ENCODE data around the gene GNAT1. TPM values are rescaled to one million over a fixed set of nuclear protein-coding genes. Genes with fewer than 3 reads are reported as not detected.

GNAT1 gene
- polyA plus RNA-seq, 2 of the 4 experiments (the other 2 are of a cell fraction) = not detected

- Histone ChIP-seq H3K27ac (no peak overlapping the region), H3K4me2 (no peak overlapping the region), H3K4me3 (no peak overlapping the region), H3K4me1 (peaks cover 5% of the 10 kb centered on the region; the same call in 2 of the 3 replicates), H3K9me3 (no peaks in the 10 kb centered on the region)
- WGBS (ENCODE audit: missing lambda C conversion rate) = 70% methylated on average over 7 of the region's 7 CpGs
- FAIRE-seq (no peak), DNase-seq (ENCODE audit: low read depth in 1 of 2, low spot score in 1 of 2) (no peak), ATAC-seq (no peak)
- ChIA-PET CTCF (interaction anchor here (0.7 to 18.7 kb wide), 28 partner anchors 9 to 134 kb away, joined by 3 to 550 read pairs (median 6); partner anchors contain the start of genes LSMEM2 and SLC38A3), POLR2A (interaction anchor here (0.5 kb wide), 1 partner anchor 12 kb away, joined by 4 read pairs; no protein-coding TSS in a partner anchor)
- TF ChIP-seq JUN (IDR thresholded peaks at IDR 0.05) (no peak), CTCF (IDR thresholded peaks at IDR 0.05) (no peak), ATOH8 (CRISPR knock-in tag; IDR thresholded peaks at IDR 0.05; ENCODE audit: low read depth) (no peak), JUNB (IDR thresholded peaks at IDR 0.05) (no peak), MYC (IDR thresholded peaks at IDR 0.05; ENCODE audit: borderline replicate concordance, low read length) (no peak), RARB (CRISPR knock-in tag; IDR thresholded peaks at IDR 0.05) (no peak), NFE2L2 (conservative IDR thresholded peaks at IDR 0.05; ENCODE audit: low read length) (no peak), BCL3 (IDR thresholded peaks at IDR 0.05) (no peak), HOXB5 (CRISPR knock-in tag; IDR thresholded peaks at IDR 0.05) (no peak)
Measured at GRCh38 chr3:50189989-50190388, 1.4 kb upstream of the GNAT1 start.

- DNase-seq (ENCODE audit: low read depth in 1 of 2, low spot score in 1 of 2) (no peak), FAIRE-seq (no peak), ATAC-seq (no peak)
- Histone ChIP-seq H3K4me2 (no peak overlapping the region), H3K27ac (no peak overlapping the region), H3K4me3 (no peak overlapping the region), H3K4me1 (peaks cover 13% of the 10 kb centered on the region; the same call in 2 of the 3 replicates), H3K9me3 (no peaks in the 10 kb centered on the region)
- POLR2A ChIA-PET = no interaction called here
- 100% methylated on average over 3 of the region's 8 CpGs for WGBS (ENCODE audit: missing lambda C conversion rate)
- CTCF ChIA-PET = interaction anchor here (0.7 to 18.7 kb wide), 29 partner anchors 9 to 98 kb away, joined by 3 to 550 read pairs (median 5); partner anchors contain the start of genes GNAI2, SEMA3B and SLC38A3
- no peak for TF ChIP-seq FOXS1 (CRISPR knock-in tag; IDR thresholded peaks at IDR 0.05)
- no peak for TF ChIP-seq CBX8 (IDR thresholded peaks at IDR 0.05)
- TF ChIP-seq ZC3H11A (IDR thresholded peaks at IDR 0.05) = no peak
Measured at GRCh38 chr3:50192124-50192523, 714 bp downstream of the GNAT1 start.

- ChIA-PET CTCF (interaction anchor here (0.5 to 18.7 kb wide), 35 partner anchors 10 to 99 kb away, joined by 3 to 550 read pairs (median 4); partner anchors contain the start of genes GNAI2, SEMA3B and SLC38A3), POLR2A (no interaction called here)
- H3K27ac ChIP-seq = no peak overlapping the region
- H3K4me3 ChIP-seq = no peak overlapping the region
- TF ChIP-seq CTCF (IDR thresholded peaks at IDR 0.05) (peak; percentile 72), SMC3 (IDR thresholded peaks at IDR 0.05) (peak; percentile 80), KDM1A (IDR thresholded peaks at IDR 0.05; ENCODE audit: low read depth) (no peak), RAD21 (conservative IDR thresholded peaks at IDR 0.05 in 1 of 2, IDR thresholded peaks at IDR 0.05 in 1 of 2) (peak; percentile 78)
- no peak for FAIRE-seq
- H3K9me3 ChIP-seq = no peaks in the 10 kb centered on the region
- ATAC-seq = peak; percentile 30 to 66; a peak in 3 of 6 replicates
- no peak overlapping the region; the same call in 2 of the 3 replicates for H3K4me2 ChIP-seq
- DNase-seq (ENCODE audit: low read depth in 1 of 2, low spot score in 1 of 2) = peak; percentile 50 to 56
- H3K4me1 ChIP-seq = peaks cover 13% of the 10 kb centered on the region; the same call in 2 of the 3 replicates
- WGBS (ENCODE audit: missing lambda C conversion rate) = 23% methylated on average over 18 of the region's 21 CpGs
Measured at GRCh38 chr3:50192689-50193141, 1.3 kb downstream of the GNAT1 start.
